Activated naive CD8-positive, alpha-beta T cell (primary cell): Measurements from ENCODE around the gene TLE6.
"Not testable (repeated sequence)": the region's sequence is repeated elsewhere in the genome, so short reads cannot be mapped to it uniquely, and the experiment has no call there.

Experiments
- H3K27ac Mint-ChIP-seq: one replicate; pipeline ENCODE4 v1.8.0; 2021; ENCODE audit warnings: mixed read lengths
- H3K27me3 Mint-ChIP-seq: one replicate; pipeline ENCODE4 v1.8.0; 2021; ENCODE audit warnings: mixed read lengths
- H3K36me3 Mint-ChIP-seq: one replicate; pipeline ENCODE4 v1.8.0; 2021; ENCODE audit warnings: mixed read lengths
- H3K4me1 Mint-ChIP-seq: one replicate; pipeline ENCODE4 v1.8.0; 2021; ENCODE audit warnings: low read depth, mixed read lengths
- H3K4me3 Mint-ChIP-seq: one replicate; pipeline ENCODE4 v1.8.0; 2021; ENCODE audit warnings: mild to moderate bottlenecking, mixed read lengths
- H3K9me3 Mint-ChIP-seq: one replicate; pipeline ENCODE4 v1.8.0; 2021; ENCODE audit warnings: low read depth, mixed read lengths

TLE6 gene

DNA sequence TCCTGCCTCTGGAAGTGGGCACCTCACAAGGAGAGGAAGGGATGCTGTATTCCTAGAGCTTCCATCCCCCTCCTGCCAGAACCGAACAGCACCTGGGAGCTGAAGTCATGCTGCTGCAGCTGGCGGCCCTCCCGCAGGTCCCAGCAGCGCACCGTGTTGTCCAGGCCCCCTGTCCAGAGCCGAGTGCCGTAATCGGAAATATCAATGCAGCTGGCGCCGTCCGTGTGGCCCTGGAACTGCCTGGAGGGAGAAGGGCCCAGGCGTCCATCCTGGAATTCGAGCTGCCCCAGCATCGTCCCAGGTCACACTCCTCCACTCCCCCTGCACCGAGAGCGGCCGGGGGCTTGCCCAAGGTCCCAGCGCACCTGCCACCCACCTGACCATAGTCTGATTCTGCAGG lies 28.0 kb downstream of the TLE6 start:
- peaks cover 3% of the 10 kb centered on the region for H3K36me3 Mint-ChIP-seq
- no peaks in the 10 kb centered on the region for H3K9me3 Mint-ChIP-seq
- H3K4me1 Mint-ChIP-seq = no peaks in the 10 kb centered on the region
- H3K27me3 Mint-ChIP-seq = no peaks in the 10 kb centered on the region
- no peak overlapping the region for H3K27ac Mint-ChIP-seq
- H3K4me3 Mint-ChIP-seq = no peak overlapping the region

DNA sequence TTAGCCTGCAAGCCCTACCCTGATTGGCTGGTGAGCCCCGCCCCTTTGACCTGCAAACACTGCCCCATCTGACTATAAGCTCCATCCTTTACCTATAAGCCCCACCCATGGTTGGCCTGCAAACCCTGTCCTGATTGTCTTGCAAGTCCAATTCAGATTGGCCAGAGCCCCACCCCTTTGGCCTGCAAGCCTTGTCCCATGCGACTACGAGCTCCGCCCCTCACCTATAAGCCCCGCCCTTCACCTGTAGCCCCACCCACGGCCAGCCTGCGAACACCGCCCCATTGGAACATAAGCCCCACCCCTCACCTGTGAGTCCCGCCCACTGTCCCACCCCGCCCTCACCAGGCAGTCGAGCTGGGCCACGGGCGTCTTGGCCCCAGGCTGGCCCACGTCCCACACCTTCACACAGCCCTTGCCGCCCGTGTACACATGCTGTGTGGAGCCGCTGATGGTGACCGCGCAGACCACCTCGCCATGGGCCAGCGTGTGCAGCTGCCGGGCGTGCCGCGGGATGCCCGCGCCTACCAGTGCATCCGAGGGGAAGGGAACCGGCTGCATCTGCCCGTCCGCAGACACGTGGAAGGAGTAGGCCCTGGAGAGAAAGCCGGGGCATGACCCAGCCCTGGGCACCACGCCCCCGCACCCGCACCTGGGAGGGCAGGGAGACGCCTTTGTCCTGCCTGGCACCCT lies 28.9 kb downstream of the TLE6 start:
- H3K27ac Mint-ChIP-seq = no peak overlapping the region
- H3K9me3 Mint-ChIP-seq = no peaks in the 10 kb centered on the region

DNA sequence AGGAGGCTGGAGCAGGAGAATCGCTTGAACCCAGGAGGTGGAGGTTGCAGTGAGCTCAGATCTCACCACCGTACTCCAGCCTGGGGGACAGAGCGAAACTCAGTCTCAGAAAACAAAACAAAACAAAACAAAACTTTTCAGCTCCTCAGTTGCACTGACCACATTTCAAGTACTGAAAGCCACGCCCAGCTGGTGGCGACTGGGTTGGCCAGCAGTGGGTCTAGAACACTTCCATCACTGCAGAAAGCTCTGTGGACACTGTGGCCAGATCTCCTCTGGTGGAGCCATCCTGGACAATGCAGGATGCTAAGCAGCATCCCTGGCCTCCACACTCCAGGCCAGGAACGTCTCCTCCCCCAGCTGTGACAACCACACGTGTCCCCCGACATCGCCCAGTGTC lies 30.6 kb downstream of the TLE6 start:
- Mint-ChIP-seq H3K4me3 (no peak overlapping the region), H3K4me1 (no peaks in the 10 kb centered on the region), H3K36me3 (peaks cover 2% of the 10 kb centered on the region), H3K27me3 (no peaks in the 10 kb centered on the region), H3K27ac (no peak overlapping the region), H3K9me3 (no peaks in the 10 kb centered on the region)

More for the DNA sequence above, 28.9 kb downstream of the TLE6 start:
- Mint-ChIP-seq H3K4me3 (no peak overlapping the region), H3K27me3 (no peaks in the 10 kb centered on the region), H3K4me1 (no peaks in the 10 kb centered on the region), H3K36me3 (peaks cover 5% of the 10 kb centered on the region)

DNA sequence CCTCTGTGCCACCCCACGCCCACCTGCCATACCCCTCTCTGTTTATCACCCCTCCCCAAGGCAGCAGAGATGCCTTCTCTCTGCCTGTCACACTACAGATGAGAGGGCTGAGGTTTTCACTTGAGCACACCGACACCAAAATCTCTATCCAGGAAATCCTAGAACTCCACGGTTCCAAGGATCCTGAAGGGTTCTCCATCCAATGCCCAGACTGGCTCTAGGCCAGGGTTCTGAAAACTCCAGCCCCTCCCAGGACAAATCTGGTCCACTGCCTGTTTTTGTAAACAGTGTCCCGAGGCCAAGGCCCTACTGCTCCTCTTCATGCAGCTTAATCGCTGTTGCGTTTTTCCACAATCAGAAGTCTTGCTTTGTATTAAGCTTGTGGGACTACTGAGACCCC lies 31.6 kb downstream of the TLE6 start:
- no peak overlapping the region for H3K4me3 Mint-ChIP-seq
- H3K27ac Mint-ChIP-seq = no peak overlapping the region
- no peaks in the 10 kb centered on the region for H3K4me1 Mint-ChIP-seq
- H3K36me3 Mint-ChIP-seq = peaks cover 2% of the 10 kb centered on the region
- H3K9me3 Mint-ChIP-seq = no peaks in the 10 kb centered on the region
- H3K27me3 Mint-ChIP-seq = no peaks in the 10 kb centered on the region

DNA sequence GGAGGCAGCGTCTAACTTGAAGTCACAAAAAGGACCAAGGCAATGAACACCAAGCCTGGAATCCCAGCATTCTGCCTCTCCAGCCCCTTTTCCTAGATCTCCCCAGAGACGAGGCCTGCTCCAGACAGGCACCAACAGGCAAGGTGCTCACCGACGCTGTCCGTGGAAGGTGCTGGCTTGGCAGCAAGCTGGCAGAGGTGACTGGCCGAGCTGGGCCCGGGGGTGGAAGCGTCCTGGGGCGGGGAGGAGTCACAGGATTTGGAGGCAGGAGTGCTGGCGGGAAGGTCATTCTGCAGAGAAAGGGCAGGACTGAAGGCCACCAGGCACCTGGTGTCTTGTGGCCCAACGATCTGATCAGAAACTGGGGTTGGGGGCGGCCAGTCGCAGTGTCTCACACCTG lies 33.5 kb downstream of the TLE6 start:
- no peak overlapping the region for H3K27ac Mint-ChIP-seq
- H3K36me3 Mint-ChIP-seq = peaks cover 2% of the 10 kb centered on the region
- no peaks in the 10 kb centered on the region for H3K4me1 Mint-ChIP-seq
- no peak overlapping the region for H3K4me3 Mint-ChIP-seq
- H3K27me3 Mint-ChIP-seq = no peaks in the 10 kb centered on the region
- no peaks in the 10 kb centered on the region for H3K9me3 Mint-ChIP-seq

DNA sequence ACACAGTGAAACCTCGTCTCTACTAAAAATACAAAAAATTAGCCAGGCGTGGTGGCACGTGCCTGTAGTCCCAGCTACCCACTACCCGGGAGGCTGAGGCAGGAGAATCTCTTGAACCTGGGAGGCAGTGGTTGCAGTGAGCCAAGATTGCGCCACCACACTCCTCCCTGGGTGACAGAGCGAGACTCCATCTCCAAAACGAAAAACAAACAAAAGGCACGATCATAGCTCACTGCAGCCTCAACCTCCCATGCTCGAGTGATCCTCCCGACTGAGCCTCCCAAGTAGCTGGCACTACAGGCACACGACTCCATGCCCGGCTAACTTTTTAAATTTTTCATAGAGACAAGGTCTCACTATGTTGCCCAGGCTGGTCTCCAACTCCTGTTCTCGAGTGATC lies 34.7 kb downstream of the TLE6 start:
- not testable (repeated sequence) for H3K4me3 Mint-ChIP-seq, H3K36me3 Mint-ChIP-seq, H3K27me3 Mint-ChIP-seq, H3K9me3 Mint-ChIP-seq, H3K27ac Mint-ChIP-seq, H3K4me1 Mint-ChIP-seq

DNA sequence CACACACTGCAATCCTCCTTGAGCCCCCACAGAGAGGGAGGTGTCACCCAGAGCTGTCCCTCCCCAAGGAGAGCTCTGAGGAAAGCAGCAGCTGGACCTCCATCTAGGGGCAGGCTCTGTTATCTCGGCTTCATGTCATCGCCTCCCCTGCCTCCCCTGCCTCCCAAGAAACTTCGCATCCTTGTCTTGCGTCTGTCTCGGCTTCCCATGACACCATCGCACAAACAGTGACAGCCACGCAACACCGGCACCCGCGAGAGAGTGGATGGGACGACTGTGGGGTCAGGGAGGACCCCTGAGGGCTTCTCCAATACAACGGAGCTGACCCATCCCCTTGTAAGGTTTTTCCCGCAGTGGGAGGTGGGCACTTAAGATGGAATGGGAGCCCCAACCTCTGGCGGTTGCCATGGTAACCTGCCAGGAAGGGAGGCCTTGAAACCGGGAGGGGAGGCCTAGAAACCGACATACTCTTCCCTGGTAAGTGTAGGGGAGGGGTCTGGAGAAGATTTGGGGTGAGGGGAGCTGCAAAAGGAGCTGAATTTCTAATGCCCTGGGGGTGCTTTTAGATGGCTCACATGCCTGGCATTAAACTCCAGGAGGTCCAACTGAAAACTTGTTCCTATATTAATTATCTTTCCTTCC lies 35.4 kb downstream of the TLE6 start:
- no peak overlapping the region for H3K4me3 Mint-ChIP-seq
- no peaks in the 10 kb centered on the region for H3K27me3 Mint-ChIP-seq
- no peaks in the 10 kb centered on the region for H3K9me3 Mint-ChIP-seq
- peaks cover 2% of the 10 kb centered on the region for H3K36me3 Mint-ChIP-seq
- H3K27ac Mint-ChIP-seq = no peak overlapping the region
- no peaks in the 10 kb centered on the region for H3K4me1 Mint-ChIP-seq

DNA sequence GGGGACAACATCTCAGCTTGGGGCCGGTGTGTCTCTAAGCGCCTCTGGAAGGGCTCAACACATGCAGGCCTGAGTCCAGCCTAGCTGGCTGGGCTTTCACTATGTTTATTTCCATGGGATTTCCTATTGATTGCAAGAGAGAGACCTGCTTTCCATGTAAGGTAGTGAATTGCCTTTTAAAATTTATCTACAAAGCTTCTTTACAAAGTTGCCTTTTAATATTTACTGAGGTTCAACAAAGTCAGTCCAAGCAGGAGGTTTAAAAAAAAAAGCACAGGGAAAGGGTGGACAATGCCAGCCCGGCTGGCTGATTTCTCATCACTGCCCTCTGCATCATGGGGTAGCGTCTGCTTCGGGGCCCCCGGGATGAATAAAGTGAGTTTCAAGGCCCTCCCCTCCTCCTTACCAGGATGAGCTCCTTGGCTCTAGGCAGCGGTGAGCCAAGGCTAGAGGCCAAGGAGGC lies 35.9 kb downstream of the TLE6 start:
- no peaks in the 10 kb centered on the region for H3K27me3 Mint-ChIP-seq
- H3K4me1 Mint-ChIP-seq = no peaks in the 10 kb centered on the region
- peaks cover 2% of the 10 kb centered on the region for H3K36me3 Mint-ChIP-seq
- no peak overlapping the region for H3K27ac Mint-ChIP-seq
- H3K9me3 Mint-ChIP-seq = no peaks in the 10 kb centered on the region
- H3K4me3 Mint-ChIP-seq = no peak overlapping the region

DNA sequence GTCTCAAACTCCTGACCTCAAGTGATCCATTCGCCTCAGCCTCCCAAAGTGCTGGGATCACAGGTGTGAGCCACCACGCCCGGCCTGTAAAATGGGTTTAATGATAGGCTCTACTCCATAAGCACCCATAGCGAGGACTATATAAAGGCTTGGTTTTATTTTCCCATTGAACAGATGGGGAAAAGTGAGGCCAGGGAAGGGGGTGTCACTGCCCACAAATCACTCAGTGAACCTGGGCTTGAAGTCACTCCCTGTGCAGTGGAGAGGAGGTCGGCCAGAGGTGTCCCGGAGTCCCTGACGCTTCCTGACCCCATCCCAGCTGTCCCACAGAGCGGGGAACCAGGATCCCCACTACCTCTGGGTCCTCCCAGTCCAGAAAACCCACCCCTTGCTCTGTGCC lies 36.8 kb downstream of the TLE6 start:
- Mint-ChIP-seq H3K36me3 (peaks cover 2% of the 10 kb centered on the region), H3K9me3 (no peaks in the 10 kb centered on the region), H3K27ac (no peak overlapping the region), H3K4me1 (no peaks in the 10 kb centered on the region), H3K27me3 (no peaks in the 10 kb centered on the region), H3K4me3 (no peak overlapping the region)

DNA sequence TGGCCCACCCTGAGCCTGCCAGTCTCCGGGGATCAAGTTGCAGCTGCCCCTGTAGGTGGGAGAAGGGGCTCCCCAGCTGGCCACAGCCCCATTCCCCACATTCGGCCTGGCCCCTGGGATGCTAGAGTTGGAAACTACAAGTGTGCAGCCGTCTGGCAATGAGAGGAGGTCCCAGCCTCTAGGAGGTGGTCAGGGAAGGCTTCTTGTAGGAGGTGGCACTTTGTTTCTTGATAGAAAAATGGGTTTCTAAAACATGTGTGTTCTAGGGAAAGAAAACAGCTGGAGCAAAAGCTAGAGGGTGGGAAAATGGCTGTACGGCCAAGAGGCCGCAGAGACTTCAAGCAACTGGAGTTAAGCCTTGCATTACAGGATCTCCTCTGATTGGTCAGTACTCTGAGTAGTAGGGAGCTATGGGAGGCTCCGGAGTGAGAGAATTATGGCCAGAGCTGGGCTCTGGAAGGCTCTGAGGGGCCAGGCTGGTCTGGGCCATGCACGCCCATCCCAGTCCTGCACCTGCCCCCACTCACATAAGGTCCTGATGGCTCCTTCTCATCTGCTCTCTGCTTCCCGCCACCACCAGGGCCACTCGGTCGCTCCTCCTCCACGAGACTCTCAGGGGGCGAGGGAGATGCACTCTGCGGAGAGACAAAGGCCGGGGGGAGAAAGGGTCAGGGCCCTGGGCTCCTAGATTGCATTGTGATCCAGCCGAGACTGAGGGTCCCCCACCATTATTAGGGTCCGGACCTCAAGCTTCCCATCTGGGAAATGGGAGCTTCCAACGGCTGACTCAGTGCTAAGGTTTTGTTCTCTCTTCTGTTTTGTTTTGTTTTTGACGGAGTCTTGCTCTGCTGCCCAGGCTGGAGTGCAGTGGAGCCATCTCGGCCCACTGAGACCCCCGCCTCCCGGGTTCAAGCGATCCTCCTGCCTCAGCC lies 38.0 kb downstream of the TLE6 start:
- no peaks in the 10 kb centered on the region for H3K4me1 Mint-ChIP-seq
- peaks cover 2% of the 10 kb centered on the region for H3K36me3 Mint-ChIP-seq
- H3K27ac Mint-ChIP-seq = no peak overlapping the region
- no peaks in the 10 kb centered on the region for H3K9me3 Mint-ChIP-seq
- no peak overlapping the region for H3K4me3 Mint-ChIP-seq
- H3K27me3 Mint-ChIP-seq = no peaks in the 10 kb centered on the region

DNA sequence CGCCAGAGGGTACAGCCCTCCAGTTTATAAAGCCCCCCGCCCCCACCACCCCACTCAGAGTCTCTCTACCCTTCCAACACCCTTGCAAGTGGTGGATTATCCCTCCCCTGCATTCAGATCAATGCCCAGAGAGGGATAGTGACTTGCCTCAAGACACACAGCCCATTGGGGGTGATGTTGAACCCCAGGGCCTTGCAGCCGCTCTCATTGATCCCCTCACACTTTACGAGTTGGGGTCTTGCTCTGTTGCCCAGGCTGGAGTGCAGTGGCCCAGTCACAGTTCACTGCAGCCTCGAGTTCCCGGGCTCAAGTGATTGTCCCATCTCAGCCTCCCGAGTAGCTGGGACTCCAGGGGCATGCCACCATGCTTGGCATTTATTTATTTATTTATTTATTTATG lies 40.6 kb downstream of the TLE6 start:
- no peak overlapping the region for H3K27ac Mint-ChIP-seq
- no peaks in the 10 kb centered on the region for H3K27me3 Mint-ChIP-seq
- no peaks in the 10 kb centered on the region for H3K9me3 Mint-ChIP-seq
- no peaks in the 10 kb centered on the region for H3K36me3 Mint-ChIP-seq
- H3K4me3 Mint-ChIP-seq = no peak overlapping the region
- H3K4me1 Mint-ChIP-seq = peaks cover 3% of the 10 kb centered on the region

DNA sequence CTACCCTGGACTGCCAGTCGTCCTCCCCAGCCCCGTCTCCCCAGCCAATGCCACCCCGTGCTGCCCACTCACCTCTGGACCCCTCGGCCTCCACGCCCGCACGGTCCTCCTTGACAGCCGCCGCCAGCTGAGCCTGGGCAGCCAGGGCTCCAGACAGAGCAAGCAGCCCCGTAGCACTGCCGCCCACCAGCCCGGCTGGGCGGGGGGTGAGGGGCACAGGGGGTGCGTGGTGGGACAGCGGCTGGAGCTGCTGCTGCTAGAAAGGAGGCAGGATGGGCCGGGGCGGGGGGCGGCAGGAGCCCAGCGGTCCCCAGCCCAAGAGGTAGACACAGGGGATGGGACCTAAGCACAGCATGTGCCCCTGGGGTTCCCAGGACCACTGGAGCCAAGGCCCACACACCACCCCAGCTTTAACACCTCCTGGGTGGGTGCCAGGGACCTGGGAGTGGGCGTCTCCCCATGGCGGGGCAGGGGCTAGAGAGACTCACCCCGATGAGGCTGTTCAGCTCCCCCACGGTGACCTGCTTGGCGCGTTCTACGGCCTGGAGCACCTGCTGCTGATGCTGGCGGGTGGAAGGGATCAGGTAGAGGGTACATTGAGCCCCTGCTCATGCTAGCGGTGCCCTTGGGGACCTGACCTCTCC lies 42.0 kb downstream of the TLE6 start:
- peaks cover 2% of the 10 kb centered on the region for H3K36me3 Mint-ChIP-seq
- H3K27me3 Mint-ChIP-seq = no peaks in the 10 kb centered on the region
- H3K4me3 Mint-ChIP-seq = no peak overlapping the region
- no peaks in the 10 kb centered on the region for H3K9me3 Mint-ChIP-seq
- H3K4me1 Mint-ChIP-seq = peaks cover 10% of the 10 kb centered on the region
- H3K27ac Mint-ChIP-seq = no peak overlapping the region

DNA sequence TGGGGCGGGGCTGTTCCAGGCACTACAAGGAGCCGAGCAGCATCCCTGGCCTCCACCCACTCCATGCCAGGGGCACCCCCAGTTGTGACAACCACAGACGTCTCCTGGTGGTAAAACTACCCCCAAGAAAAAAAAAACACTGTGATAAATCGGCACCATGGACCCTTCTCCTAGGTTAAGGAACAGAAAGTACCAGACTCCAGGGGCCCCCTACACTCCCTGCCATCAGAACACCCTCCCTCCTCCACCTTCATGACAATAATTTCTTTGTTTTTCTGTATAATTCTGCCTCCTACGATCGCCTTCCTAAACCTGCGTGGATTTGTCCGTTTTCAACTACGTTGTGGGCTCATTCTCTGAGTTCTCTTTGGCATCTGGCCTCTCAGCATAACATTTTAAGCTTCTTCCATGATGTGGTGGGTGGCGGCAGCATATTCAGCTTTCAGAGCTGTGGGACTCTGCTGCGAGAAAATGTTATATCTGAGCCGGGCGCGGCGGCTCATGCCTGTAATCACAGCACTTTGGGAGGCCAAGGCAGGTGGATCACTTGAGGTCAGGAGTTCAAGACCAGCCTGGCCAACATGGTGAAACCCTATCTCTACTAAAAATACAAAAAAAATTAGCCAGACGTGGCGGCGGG lies 43.1 kb downstream of the TLE6 start:
- peaks cover 2% of the 10 kb centered on the region for H3K36me3 Mint-ChIP-seq
- H3K27me3 Mint-ChIP-seq = no peaks in the 10 kb centered on the region
- peaks cover 20% of the 10 kb centered on the region for H3K4me1 Mint-ChIP-seq
- H3K9me3 Mint-ChIP-seq = no peaks in the 10 kb centered on the region
- H3K27ac Mint-ChIP-seq = no peak overlapping the region
- H3K4me3 Mint-ChIP-seq = no peak overlapping the region

DNA sequence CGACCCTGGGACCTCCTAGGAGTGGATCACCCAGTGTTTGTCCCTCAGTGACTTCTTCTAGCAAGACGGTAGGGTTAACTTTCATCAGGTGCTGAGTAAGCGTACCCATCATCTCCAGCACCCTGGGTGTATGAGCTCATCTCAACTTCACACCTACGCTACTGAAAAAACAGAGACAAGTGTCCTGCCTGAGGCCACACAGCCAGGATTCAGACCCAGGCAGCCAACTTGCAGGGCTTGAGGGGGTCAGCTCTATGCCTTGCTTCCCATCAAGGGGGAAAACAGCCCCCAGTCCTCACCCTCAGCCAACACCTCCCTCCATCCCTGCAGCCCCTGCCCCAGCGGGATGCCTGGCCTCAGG lies 47.1 kb downstream of the TLE6 start:
- Mint-ChIP-seq H3K4me1 (peaks cover 32% of the 10 kb centered on the region), H3K4me3 (peak overlapping the region; percentile 53), H3K27me3 (no peaks in the 10 kb centered on the region), H3K9me3 (no peaks in the 10 kb centered on the region), H3K36me3 (peaks cover 2% of the 10 kb centered on the region), H3K27ac (no peak overlapping the region)
